K562 (cell line): ENCODE measurements around the gene SEMA3A. TPM values are rescaled to one million over a fixed set of nuclear protein-coding genes. Genes with fewer than 3 reads are reported as not detected.

Experiments used
- CHD4 ChIP-seq: fragments of 200-600 bp; sonication (generic); IDR thresholded peaks from 3 replicates; pipeline ENCODE4 v1.6.1; 2012; ENCODE audit warnings: low read depth, mild to moderate bottlenecking, mixed read lengths, low read length, inconsistent platforms; ENCODE audit not compliant: insufficient read depth, insufficient replicate concordance, poor library complexity, severe bottlenecking
- DIDO1 ChIP-seq: fragments of 450-650 bp; IDR thresholded peaks from 2 replicates; pipeline ENCODE4 v1.6.1; 2016; ENCODE audit warnings: low read depth, missing biosample characterization, missing genetic modification characterization
- FIP1L1 ChIP-seq: fragments of 200-400 bp; formaldehyde crosslinking; IDR thresholded peaks from 2 replicates; pipeline ENCODE4 v1.6.1; 2018; ENCODE audit warnings: mild to moderate bottlenecking, low read depth, low read length; ENCODE audit not compliant: poor library complexity, severe bottlenecking
- KLF10 ChIP-seq: fragments of 250-450 bp; sonication (Bioruptor Pico); IDR thresholded peaks from 2 replicates; pipeline ENCODE4 v1.6.1; 2021; ENCODE audit warnings: matching md5 sums
- MCM3 ChIP-seq: fragments of 450-650 bp; IDR thresholded peaks from 2 replicates; pipeline ENCODE4 v1.6.1; 2016
- NEUROD1 ChIP-seq: fragments of 150-350 bp; IDR thresholded peaks from 2 replicates; pipeline ENCODE4 v1.6.1; 2014; ENCODE audit warnings: borderline replicate concordance, low read length, low read depth; ENCODE audit not compliant: partially characterized antibody
- PPARD ChIP-seq: fragments of 250-450 bp; sonication (Bioruptor Pico); IDR thresholded peaks from 2 replicates; pipeline ENCODE4 v1.8.0; 2022; ENCODE audit warnings: inconsistent platforms, mild to moderate bottlenecking, moderate library complexity
- TOE1 ChIP-seq, 2 experiments: fragments of 450-650 bp in 1 of 2; sonication (generic) in 1 of 2; formaldehyde crosslinking in 1 of 2; IDR thresholded peaks; 2 replicates each; pipeline versions ENCODE4 v1.7.1 to v1.8.0; 2016 to 2022; ENCODE audit warnings: borderline replicate concordance in 2 of 2, mild to moderate bottlenecking in 2 of 2, antibody characterized with exemption in 1 of 2, inconsistent platforms in 1 of 2, low read depth in 1 of 2, missing genetic modification reagents in 1 of 2, moderate library complexity in 1 of 2
- ZFP36 ChIP-seq: fragments of 150-350 bp; IDR thresholded peaks from 2 replicates; pipeline ENCODE4 v1.6.1; 2018; ENCODE audit warnings: low read length, low read depth; ENCODE audit not compliant: partially characterized antibody
- polyA plus RNA-seq, 8 experiments: library from polyadenylated mRNA; depleted of rRNA in 4 of 8; stranded (reverse) in 5 of 8; unstranded in 3 of 8; fragments of >200 nt; fragmentation: Nextera tagmentation in 2 of 8; fragmentation: Illumina TruSeq in 1 of 8; extraction: Ambion mirVana in 2 of 8; extraction: Trizol in 1 of 8; gene quantifications; 2 replicates each; pipeline versions ENCODE4 v1.2.1 to v1.2.3, GENCODE V29; 2011 to 2014; ENCODE audit warnings: inconsistent platforms in 1 of 8, missing spikeins in 1 of 8
- total RNA-seq, 7 experiments: library from RNA; depleted of rRNA in 6 of 7; stranded (reverse); fragments of >200 nt in 6 of 7; fragmentation: Illumina TruSeq in 2 of 7; extraction: Trizol in 2 of 7; gene quantifications; 2 replicates each; pipeline versions ENCODE4 v1.2.1 to v1.2.3, GENCODE V29; 2011 to 2021; ENCODE audit warnings: low replicate concordance in 1 of 7
- TF ChIP-seq, protein P1 (sequence below), 2 experiments: IDR thresholded peaks; 2 replicates each; pipeline ENCODE4 v1.6.1; 2012; ENCODE audit warnings: improper control_type of control experiment in 2 of 2, low read depth in 2 of 2, low read length in 2 of 2, borderline replicate concordance in 1 of 2
- TF ChIP-seq, protein P2 (sequence below): fragments of 450-650 bp; IDR thresholded peaks from 2 replicates; pipeline ENCODE4 v1.6.1; 2018; ENCODE audit not compliant: partially characterized antibody
- TF ChIP-seq, protein P3 (sequence below): sonication (generic); formaldehyde crosslinking; IDR thresholded peaks from 2 replicates; pipeline ENCODE4 v1.8.1; 2023; ENCODE audit warnings: missing genetic modification reagents, mild to moderate bottlenecking, borderline replicate concordance
- TF ChIP-seq, protein P4 (sequence below): fragments of 450-650 bp; IDR thresholded peaks from one replicate; pipeline ENCODE4 v1.6.1; 2018; ENCODE audit warnings: mild to moderate bottlenecking, moderate library complexity; ENCODE audit not compliant: partially characterized antibody

SEMA3A gene
- total and polyA plus RNA-seq, 9 of the 15 experiments (the other 6 are each of a cell fraction or from before 2014, with no cell fraction given), result 0.36 to 3.0 (median 1.1) TPM

DNA sequence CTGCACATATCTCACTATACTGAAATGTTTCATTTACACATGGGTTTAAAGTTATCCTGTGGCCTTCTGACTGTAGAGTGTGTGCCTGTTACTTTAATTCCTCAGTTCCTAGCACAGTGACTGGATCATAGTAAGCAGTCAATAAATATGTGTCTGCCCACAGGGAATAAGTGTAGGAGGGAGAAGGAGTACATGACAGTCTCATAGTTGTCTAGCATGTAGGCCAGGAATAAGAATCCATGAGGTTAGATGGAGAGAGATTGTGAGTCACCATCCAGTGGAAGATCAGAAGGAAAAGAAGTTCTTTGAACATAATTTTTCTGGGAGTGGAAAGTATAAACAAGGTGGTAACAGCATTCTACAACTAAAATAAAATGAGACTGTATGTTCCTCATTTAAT, 36.6 kb upstream of the SEMA3A start (continued):
- TF ChIP-seq, protein P1, sequence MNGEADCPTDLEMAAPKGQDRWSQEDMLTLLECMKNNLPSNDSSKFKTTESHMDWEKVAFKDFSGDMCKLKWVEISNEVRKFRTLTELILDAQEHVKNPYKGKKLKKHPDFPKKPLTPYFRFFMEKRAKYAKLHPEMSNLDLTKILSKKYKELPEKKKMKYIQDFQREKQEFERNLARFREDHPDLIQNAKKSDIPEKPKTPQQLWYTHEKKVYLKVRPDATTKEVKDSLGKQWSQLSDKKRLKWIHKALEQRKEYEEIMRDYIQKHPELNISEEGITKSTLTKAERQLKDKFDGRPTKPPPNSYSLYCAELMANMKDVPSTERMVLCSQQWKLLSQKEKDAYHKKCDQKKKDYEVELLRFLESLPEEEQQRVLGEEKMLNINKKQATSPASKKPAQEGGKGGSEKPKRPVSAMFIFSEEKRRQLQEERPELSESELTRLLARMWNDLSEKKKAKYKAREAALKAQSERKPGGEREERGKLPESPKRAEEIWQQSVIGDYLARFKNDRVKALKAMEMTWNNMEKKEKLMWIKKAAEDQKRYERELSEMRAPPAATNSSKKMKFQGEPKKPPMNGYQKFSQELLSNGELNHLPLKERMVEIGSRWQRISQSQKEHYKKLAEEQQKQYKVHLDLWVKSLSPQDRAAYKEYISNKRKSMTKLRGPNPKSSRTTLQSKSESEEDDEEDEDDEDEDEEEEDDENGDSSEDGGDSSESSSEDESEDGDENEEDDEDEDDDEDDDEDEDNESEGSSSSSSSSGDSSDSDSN (IDR thresholded peaks at IDR 0.05; ENCODE audit: borderline replicate concordance in 1 of 2, low read depth in 2 of 2, low read length in 2 of 2), result no peak
- TF ChIP-seq NEUROD1 (no peak), TOE1 (IDR thresholded peaks at IDR 0.05; ENCODE audit: borderline replicate concordance) (no peak), TOE1 (CRISPR knock-in tag; IDR thresholded peaks at IDR 0.05; ENCODE audit: borderline replicate concordance, low read depth) (no peak), KLF10 (CRISPR knock-in tag) (no peak), FIP1L1 (no peak), ZFP36 (no peak), PPARD (CRISPR knock-in tag) (no peak), DIDO1 (tag) (no peak), CHD4 (no peak), MCM3 (no peak)
- TF ChIP-seq, protein P2, sequence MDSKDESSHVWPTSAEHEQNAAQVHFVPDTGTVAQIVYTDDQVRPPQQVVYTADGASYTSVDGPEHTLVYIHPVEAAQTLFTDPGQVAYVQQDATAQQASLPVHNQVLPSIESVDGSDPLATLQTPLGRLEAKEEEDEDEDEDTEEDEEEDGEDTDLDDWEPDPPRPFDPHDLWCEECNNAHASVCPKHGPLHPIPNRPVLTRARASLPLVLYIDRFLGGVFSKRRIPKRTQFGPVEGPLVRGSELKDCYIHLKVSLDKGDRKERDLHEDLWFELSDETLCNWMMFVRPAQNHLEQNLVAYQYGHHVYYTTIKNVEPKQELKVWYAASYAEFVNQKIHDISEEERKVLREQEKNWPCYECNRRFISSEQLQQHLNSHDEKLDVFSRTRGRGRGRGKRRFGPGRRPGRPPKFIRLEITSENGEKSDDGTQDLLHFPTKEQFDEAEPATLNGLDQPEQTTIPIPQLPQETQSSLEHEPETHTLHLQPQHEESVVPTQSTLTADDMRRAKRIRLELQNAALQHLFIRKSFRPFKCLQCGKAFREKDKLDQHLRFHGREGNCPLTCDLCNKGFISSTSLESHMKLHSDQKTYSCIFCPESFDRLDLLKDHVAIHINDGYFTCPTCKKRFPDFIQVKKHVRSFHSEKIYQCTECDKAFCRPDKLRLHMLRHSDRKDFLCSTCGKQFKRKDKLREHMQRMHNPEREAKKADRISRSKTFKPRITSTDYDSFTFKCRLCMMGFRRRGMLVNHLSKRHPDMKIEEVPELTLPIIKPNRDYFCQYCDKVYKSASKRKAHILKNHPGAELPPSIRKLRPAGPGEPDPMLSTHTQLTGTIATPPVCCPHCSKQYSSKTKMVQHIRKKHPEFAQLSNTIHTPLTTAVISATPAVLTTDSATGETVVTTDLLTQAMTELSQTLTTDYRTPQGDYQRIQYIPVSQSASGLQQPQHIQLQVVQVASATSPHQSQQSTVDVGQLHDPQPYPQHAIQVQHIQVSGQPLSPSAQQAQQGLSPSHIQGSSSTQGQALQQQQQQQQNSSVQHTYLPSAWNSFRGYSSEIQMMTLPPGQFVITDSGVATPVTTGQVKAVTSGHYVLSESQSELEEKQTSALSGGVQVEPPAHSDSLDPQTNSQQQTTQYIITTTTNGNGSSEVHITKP, result no peak
- TF ChIP-seq, protein P3, sequence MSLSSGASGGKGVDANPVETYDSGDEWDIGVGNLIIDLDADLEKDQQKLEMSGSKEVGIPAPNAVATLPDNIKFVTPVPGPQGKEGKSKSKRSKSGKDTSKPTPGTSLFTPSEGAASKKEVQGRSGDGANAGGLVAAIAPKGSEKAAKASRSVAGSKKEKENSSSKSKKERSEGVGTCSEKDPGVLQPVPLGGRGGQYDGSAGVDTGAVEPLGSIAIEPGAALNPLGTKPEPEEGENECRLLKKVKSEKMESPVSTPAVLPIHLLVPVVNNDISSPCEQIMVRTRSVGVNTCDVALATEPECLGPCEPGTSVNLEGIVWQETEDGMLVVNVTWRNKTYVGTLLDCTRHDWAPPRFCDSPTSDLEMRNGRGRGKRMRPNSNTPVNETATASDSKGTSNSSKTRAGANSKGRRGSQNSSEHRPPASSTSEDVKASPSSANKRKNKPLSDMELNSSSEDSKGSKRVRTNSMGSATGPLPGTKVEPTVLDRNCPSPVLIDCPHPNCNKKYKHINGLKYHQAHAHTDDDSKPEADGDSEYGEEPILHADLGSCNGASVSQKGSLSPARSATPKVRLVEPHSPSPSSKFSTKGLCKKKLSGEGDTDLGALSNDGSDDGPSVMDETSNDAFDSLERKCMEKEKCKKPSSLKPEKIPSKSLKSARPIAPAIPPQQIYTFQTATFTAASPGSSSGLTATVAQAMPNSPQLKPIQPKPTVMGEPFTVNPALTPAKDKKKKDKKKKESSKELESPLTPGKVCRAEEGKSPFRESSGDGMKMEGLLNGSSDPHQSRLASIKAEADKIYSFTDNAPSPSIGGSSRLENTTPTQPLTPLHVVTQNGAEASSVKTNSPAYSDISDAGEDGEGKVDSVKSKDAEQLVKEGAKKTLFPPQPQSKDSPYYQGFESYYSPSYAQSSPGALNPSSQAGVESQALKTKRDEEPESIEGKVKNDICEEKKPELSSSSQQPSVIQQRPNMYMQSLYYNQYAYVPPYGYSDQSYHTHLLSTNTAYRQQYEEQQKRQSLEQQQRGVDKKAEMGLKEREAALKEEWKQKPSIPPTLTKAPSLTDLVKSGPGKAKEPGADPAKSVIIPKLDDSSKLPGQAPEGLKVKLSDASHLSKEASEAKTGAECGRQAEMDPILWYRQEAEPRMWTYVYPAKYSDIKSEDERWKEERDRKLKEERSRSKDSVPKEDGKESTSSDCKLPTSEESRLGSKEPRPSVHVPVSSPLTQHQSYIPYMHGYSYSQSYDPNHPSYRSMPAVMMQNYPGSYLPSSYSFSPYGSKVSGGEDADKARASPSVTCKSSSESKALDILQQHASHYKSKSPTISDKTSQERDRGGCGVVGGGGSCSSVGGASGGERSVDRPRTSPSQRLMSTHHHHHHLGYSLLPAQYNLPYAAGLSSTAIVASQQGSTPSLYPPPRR (CRISPR knock-in tag), result no peak
- TF ChIP-seq, protein P4, sequence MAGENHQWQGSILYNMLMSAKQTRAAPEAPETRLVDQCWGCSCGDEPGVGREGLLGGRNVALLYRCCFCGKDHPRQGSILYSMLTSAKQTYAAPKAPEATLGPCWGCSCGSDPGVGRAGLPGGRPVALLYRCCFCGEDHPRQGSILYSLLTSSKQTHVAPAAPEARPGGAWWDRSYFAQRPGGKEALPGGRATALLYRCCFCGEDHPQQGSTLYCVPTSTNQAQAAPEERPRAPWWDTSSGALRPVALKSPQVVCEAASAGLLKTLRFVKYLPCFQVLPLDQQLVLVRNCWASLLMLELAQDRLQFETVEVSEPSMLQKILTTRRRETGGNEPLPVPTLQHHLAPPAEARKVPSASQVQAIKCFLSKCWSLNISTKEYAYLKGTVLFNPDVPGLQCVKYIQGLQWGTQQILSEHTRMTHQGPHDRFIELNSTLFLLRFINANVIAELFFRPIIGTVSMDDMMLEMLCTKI, result no peak
